SK-N-SH (cell line): ENCODE results near the gene PWWP2B. TPM values are rescaled to one million over a fixed set of nuclear protein-coding genes. Genes with fewer than 3 reads are reported as not detected.

Source experiments
- CTCF ChIA-PET: fragments of 300-600, 350-600 bp; formaldehyde crosslinking; extraction: SDS; loops from one replicate; lab custom pipeline; 2021; lab: Yijun Ruan, JAX
- POLR2A ChIA-PET: fragments of 350-600 bp; sonication (Branson Sonifier 250); formaldehyde crosslinking; extraction: SDS; loops from one replicate; lab custom pipeline; 2020; ENCODE audit warnings: antibody characterized with exemption, inconsistent platforms; lab: Yijun Ruan, JAX
- DNase-seq: peaks from one replicate; pipeline ENCODE4 v3.0.0; 2012
- H2AFZ ChIP-seq: fragments of 200-600 bp; sonication (generic); 2 replicates; pipeline ENCODE4 v1.8.1; 2016; ENCODE audit warnings: antibody characterized with exemption, mild to moderate bottlenecking, low read depth
- H3F3A ChIP-seq: fragments of 200-600 bp; sonication (generic); replicated peaks from 2 replicates; pipeline ENCODE3; 2016; ENCODE audit warnings: antibody characterized with exemption, mild to moderate bottlenecking; ENCODE audit not compliant: insufficient read depth
- H3K27ac ChIP-seq, 2 experiments: fragments of 200-500 bp in 1 of 2; fragments of 200-600 bp in 1 of 2; sonication (Bioruptor generic) in 1 of 2; sonication (generic), shearing (Covaris generic) in 1 of 2; 2 replicates each; pipeline versions ENCODE4 v1.5.1 to v1.6.1; 2014 to 2016; ENCODE audit warnings: low read depth in 2 of 2, inconsistent platforms in 1 of 2, low read length in 1 of 2, mild to moderate bottlenecking in 1 of 2, mixed read lengths in 1 of 2
- H3K27me3 ChIP-seq: fragments of 200-600 bp; sonication (generic), shearing (Covaris generic); 2 replicates; pipeline ENCODE4 v1.6.1; 2016; ENCODE audit warnings: mixed run types; ENCODE audit not compliant: insufficient read depth
- H3K36me3 ChIP-seq, 2 experiments: fragments of 200-500 bp in 1 of 2; fragments of 200-600 bp in 1 of 2; sonication (Bioruptor generic) in 1 of 2; sonication (generic) in 1 of 2; replicated peaks in 1 of 2; 2 replicates each; pipeline versions ENCODE3 to v1.5.1; 2014 to 2016; ENCODE audit warnings: low read length in 1 of 2, mild to moderate bottlenecking in 1 of 2; ENCODE audit not compliant: insufficient read depth in 2 of 2, control insufficient read depth in 1 of 2
- H3K4me1 ChIP-seq, 2 experiments: fragments of 200-500 bp in 1 of 2; fragments of 200-600 bp in 1 of 2; sonication (Bioruptor generic) in 1 of 2; sonication (generic), shearing (Covaris generic) in 1 of 2; 2 replicates each; pipeline versions ENCODE4 v1.5.1 to v1.6.1; 2014 to 2016; ENCODE audit warnings: low read depth in 1 of 2, low read length in 1 of 2, mixed run types in 1 of 2; ENCODE audit not compliant: insufficient read depth in 2 of 2, control insufficient read depth in 1 of 2
- H3K4me2 ChIP-seq: fragments of 200-600 bp; sonication (generic), shearing (Covaris generic); 2 replicates; pipeline ENCODE4 v1.6.1; 2017; ENCODE audit warnings: mixed run types
- H3K4me3 ChIP-seq, 2 experiments: fragments of 200-500 bp in 1 of 2; fragments of 200-600 bp in 1 of 2; sonication (Bioruptor generic) in 1 of 2; sonication (generic), shearing (Covaris generic) in 1 of 2; 2 replicates each; pipeline versions ENCODE4 v1.5.1 to v1.8.1; 2014 to 2016; ENCODE audit warnings: low read depth in 2 of 2, inconsistent platforms in 1 of 2, low read length in 1 of 2, mild to moderate bottlenecking in 1 of 2, mixed read lengths in 1 of 2, moderate library complexity in 1 of 2
- H3K79me2 ChIP-seq: fragments of 200-600 bp; sonication (generic); 2 replicates; pipeline ENCODE4 v1.8.1; 2017; ENCODE audit warnings: mild to moderate bottlenecking; ENCODE audit not compliant: insufficient read depth
- H3K9ac ChIP-seq: fragments of 200-600 bp; sonication (generic); 2 replicates; pipeline ENCODE4 v1.6.1; 2017; ENCODE audit warnings: mixed run types
- H3K9me2 ChIP-seq: fragments of 200-600 bp; sonication (generic); 2 replicates; pipeline ENCODE4 v1.6.1; 2017; ENCODE audit warnings: mixed run types
- H3K9me3 ChIP-seq: fragments of 200-600 bp; sonication (generic); 2 replicates; pipeline ENCODE4 v1.6.1; 2017; ENCODE audit warnings: mixed run types, mild to moderate bottlenecking, moderate library complexity
- H4K20me1 ChIP-seq: fragments of 200-600 bp; sonication (generic); 2 replicates; pipeline ENCODE4 v1.6.1; 2017; ENCODE audit warnings: mild to moderate bottlenecking, mixed run types; ENCODE audit not compliant: insufficient read depth
- CHD2 ChIP-seq: fragments of 150-350 bp; IDR thresholded peaks from 2 replicates; pipeline ENCODE4 v1.6.1; 2018; ENCODE audit warnings: low read length; ENCODE audit not compliant: partially characterized antibody
- CTCF ChIP-seq: fragments of 200-600 bp; sonication (generic); IDR thresholded peaks from 2 replicates; pipeline ENCODE4 v1.6.1; 2017; ENCODE audit warnings: antibody characterized with exemption, mild to moderate bottlenecking, moderate library complexity
- EP300 ChIP-seq, 2 experiments: IDR thresholded peaks; 2 replicates each; pipeline versions ENCODE4 v1.4.0 to v1.6.1; 2012; ENCODE audit warnings: borderline replicate concordance in 1 of 2, low read depth in 1 of 2, low read length in 1 of 2
- EZH2phosphoT487 ChIP-seq: fragments of 200-600 bp; sonication (generic); IDR thresholded peaks from 2 replicates; pipeline ENCODE4 v1.6.1; 2017; ENCODE audit warnings: low read depth, mixed run types, mild to moderate bottlenecking, antibody characterized with exemption, moderate library complexity, borderline replicate concordance
- FOXJ3 ChIP-seq: sonication (generic); formaldehyde crosslinking; IDR thresholded peaks from 2 replicates; pipeline ENCODE4 v1.5.1; 2020; ENCODE audit warnings: mild to moderate bottlenecking, missing genetic modification reagents
- GABPA ChIP-seq: IDR thresholded peaks from 2 replicates; pipeline ENCODE4 v1.4.0; 2012; ENCODE audit warnings: low read depth, mild to moderate bottlenecking
- IRF3 ChIP-seq: fragments of 150-350 bp; IDR thresholded peaks from 2 replicates; pipeline ENCODE4 v1.6.1; 2016; ENCODE audit warnings: mild to moderate bottlenecking, low read depth, low read length
- MAX ChIP-seq: IDR thresholded peaks from 2 replicates; pipeline ENCODE4 v1.4.0; 2012; ENCODE audit warnings: low read depth
- MXI1 ChIP-seq: IDR thresholded peaks from 2 replicates; pipeline ENCODE4 v1.6.1; 2012; ENCODE audit warnings: mild to moderate bottlenecking, low read depth, low read length, improper control_type of control experiment
- RAD21 ChIP-seq: IDR thresholded peaks from 2 replicates; pipeline ENCODE4 v1.6.1; 2012; ENCODE audit warnings: mild to moderate bottlenecking, low read length
- REST ChIP-seq: IDR thresholded peaks from 2 replicates; pipeline ENCODE4 v1.6.1; 2012; ENCODE audit warnings: mild to moderate bottlenecking, low read depth, low read length, moderate library complexity
- RXRA ChIP-seq: IDR thresholded peaks from 2 replicates; pipeline ENCODE4 v1.4.0; 2012; ENCODE audit warnings: low read depth, mild to moderate bottlenecking, borderline replicate concordance
- SIN3A ChIP-seq: IDR thresholded peaks from 2 replicates; pipeline ENCODE4 v1.6.1; 2012; ENCODE audit warnings: low read depth, mild to moderate bottlenecking, low read length, moderate library complexity, borderline replicate concordance
- SMC3 ChIP-seq: IDR thresholded peaks from 2 replicates; pipeline ENCODE4 v1.6.1; 2012; ENCODE audit warnings: low read depth, low read length, improper control_type of control experiment
- TCF12 ChIP-seq: IDR thresholded peaks from 2 replicates; pipeline ENCODE4 v1.4.0; 2012
- USF1 ChIP-seq: IDR thresholded peaks from 2 replicates; pipeline ENCODE4 v1.4.0; 2012; ENCODE audit warnings: low read depth, borderline replicate concordance
- YY1 ChIP-seq: IDR thresholded peaks from 2 replicates; pipeline ENCODE4 v1.4.0; 2012; ENCODE audit warnings: low read depth, mild to moderate bottlenecking
- WGBS: methylation state at CpG from one replicate; pipeline ENCODE4 v1.1.6; 2017; ENCODE audit warnings: low lambda C conversion rate; 5-methylcytosine and 5-hydroxymethylcytosine counted together
- polyA plus RNA-seq, 3 experiments: library from polyadenylated mRNA; depleted of rRNA; stranded (reverse); fragments of >200 nt; gene quantifications; 2 replicates each; pipeline ENCODE4 v1.2.3, GENCODE V29; 2012

Gene PWWP2B
- polyA plus RNA-seq, 1 of the 3 experiments (the other 2 are of a cell fraction): 2.4 TPM

GRCh38 chr10:132460691-132461090 is 63.7 kb downstream of the PWWP2B start (continued):
- TF ChIP-seq RAD21 (no peak), CHD2 (no peak), MAX (no peak)
- TF ChIP-seq, all 33 proteins: peak for 0

GRCh38 chr10:132461103-132461682 is 64.2 kb downstream of the PWWP2B start:
- CTCF ChIA-PET: interaction anchor here (0.7 to 3.9 kb wide), 7 partner anchors 8 to 194 kb away, joined by 3 to 16 read pairs (median 5); no protein-coding TSS in a partner anchor
- Histone ChIP-seq H3K4me2 (no peak overlapping the region), H3K27me3 (no peaks in the 10 kb centered on the region), H3K79me2 (no peaks in the 10 kb centered on the region), H3K9me3 (no peaks in the 10 kb centered on the region), H2AFZ (no peak overlapping the region), H3K36me3 (no peaks in the 10 kb centered on the region), H3K27ac (no peak overlapping the region), H3K4me3 (no peak overlapping the region), H3K4me1 (no peaks in the 10 kb centered on the region; a peak in 1 of 4 replicates), H4K20me1 (no peaks in the 10 kb centered on the region), H3K9ac (no peak overlapping the region), H3F3A (no peaks in the 10 kb centered on the region), H3K9me2 (no peaks in the 10 kb centered on the region)
- no peak for TF ChIP-seq FOXJ3
- no peak for TF ChIP-seq REST
- TF ChIP-seq IRF3: no peak
- no peak for TF ChIP-seq RXRA
- no peak for TF ChIP-seq SMC3
- no peak for TF ChIP-seq YY1
- no peak for TF ChIP-seq CTCF
- no peak for TF ChIP-seq TCF12
- TF ChIP-seq EP300 (IDR thresholded peaks at IDR 0.05; ENCODE audit: borderline replicate concordance in 1 of 2, low read depth in 1 of 2, low read length in 1 of 2): no peak
- TF ChIP-seq SIN3A: no peak
- no peak for TF ChIP-seq RAD21
- TF ChIP-seq USF1: no peak
- no peak for TF ChIP-seq MXI1
- no peak for TF ChIP-seq GABPA
- TF ChIP-seq EZH2phosphoT487: no peak
- no peak for DNase-seq
- POLR2A ChIA-PET: interaction anchor here (0.6 kb wide), 1 partner anchor 479 kb away, joined by 3 read pairs; no protein-coding TSS in a partner anchor
- 68% methylated on average over 11 of the region's 14 CpGs for WGBS
